ENCODE data around the gene PPEF1. TPM values are rescaled to one million over a fixed set of nuclear protein-coding genes. Genes with fewer than 3 reads are reported as not detected.
A peak's percentile ranks its signal among the peaks of the same experiment; 100 is the strongest.
"Not testable (repeated sequence)": the region's sequence is repeated elsewhere in the genome, so short reads cannot be mapped to it uniquely, and the experiment has no call there.

Gene PPEF1
- total RNA-seq, 1 donor from 2014 or later = 1.1 TPM

- no peak overlapping the region for H3K27ac Mint-ChIP-seq
- no peaks in the 10 kb centered on the region for H3K27me3 Mint-ChIP-seq
- no peak for TF ChIP-seq CTCF (IDR thresholded peaks at IDR 0.05; ENCODE audit: unreplicated experiment)
- DNase-seq (ENCODE audit: low spot score, unreplicated experiment) = no peak
- H3K9me3 Mint-ChIP-seq (ENCODE audit: low read depth) = peaks cover 17% of the 10 kb centered on the region
- H3K4me1 Mint-ChIP-seq (ENCODE audit: low read depth) = no peaks in the 10 kb centered on the region
- peaks cover 1% of the 10 kb centered on the region for H3K36me3 Mint-ChIP-seq (ENCODE audit: insufficient read depth)
- H3K4me3 Mint-ChIP-seq (ENCODE audit: low read depth) = no peak overlapping the region
Observed at GRCh38 chrX:18809641-18810040, 102.2 kb downstream of the PPEF1 start.

DNA sequence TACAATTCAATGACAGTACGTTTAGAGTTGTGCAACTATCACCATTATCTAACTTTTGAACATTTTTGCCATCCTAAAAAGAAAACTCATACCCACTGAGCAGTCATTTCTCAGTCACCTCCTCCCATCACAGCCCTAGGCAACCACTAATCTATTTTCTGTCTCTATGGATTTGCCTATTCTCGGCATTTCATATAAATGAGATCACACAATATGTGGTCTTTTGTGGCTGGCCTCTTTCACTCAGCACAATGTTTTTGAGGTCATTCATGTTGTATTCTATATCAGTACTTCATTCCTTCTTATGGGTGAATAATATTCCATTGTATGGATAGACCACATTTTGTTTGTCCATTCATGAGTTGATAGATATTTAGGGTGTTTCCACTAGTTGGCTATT lies 103.0 kb downstream of the PPEF1 start:
- no peak for TF ChIP-seq CTCF (IDR thresholded peaks at IDR 0.05; ENCODE audit: unreplicated experiment)
- H3K4me1 Mint-ChIP-seq (ENCODE audit: low read depth) = no peaks in the 10 kb centered on the region
- H3K4me3 Mint-ChIP-seq (ENCODE audit: low read depth) = no peak overlapping the region
- H3K27me3 Mint-ChIP-seq = no peaks in the 10 kb centered on the region
- peaks cover 1% of the 10 kb centered on the region for H3K36me3 Mint-ChIP-seq (ENCODE audit: insufficient read depth)
- no peak for DNase-seq (ENCODE audit: low spot score, unreplicated experiment)
- H3K9me3 Mint-ChIP-seq (ENCODE audit: low read depth) = peaks cover 23% of the 10 kb centered on the region
- no peak overlapping the region for H3K27ac Mint-ChIP-seq

DNA sequence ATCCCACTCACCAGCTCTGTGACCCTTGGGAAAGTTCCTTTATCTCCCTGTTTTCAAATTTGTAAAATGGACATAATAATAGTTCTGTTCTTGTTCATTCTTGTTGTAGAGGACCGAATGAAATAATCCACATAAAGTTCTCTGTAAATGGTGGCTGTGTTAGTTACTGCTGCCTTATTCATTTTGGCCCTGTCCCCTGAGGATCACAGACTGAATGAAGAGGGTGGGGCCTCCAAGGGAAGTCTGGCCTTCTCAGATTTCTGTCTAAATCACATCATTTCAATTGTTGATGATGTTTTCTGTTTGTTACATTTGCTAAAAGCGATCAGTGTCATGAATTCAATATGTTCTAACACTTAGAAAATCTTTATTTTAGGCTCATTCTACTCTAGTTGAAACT lies 117.9 kb downstream of the PPEF1 start:
- no peak for TF ChIP-seq CTCF (IDR thresholded peaks at IDR 0.05; ENCODE audit: unreplicated experiment)
- Mint-ChIP-seq H3K9me3 (ENCODE audit: low read depth) (peaks cover 19% of the 10 kb centered on the region), H3K36me3 (ENCODE audit: insufficient read depth) (peaks cover 1% of the 10 kb centered on the region), H3K4me3 (ENCODE audit: low read depth) (no peak overlapping the region), H3K27me3 (no peaks in the 10 kb centered on the region), H3K27ac (no peak overlapping the region), H3K4me1 (ENCODE audit: low read depth) (peaks cover 1% of the 10 kb centered on the region)
- no peak for DNase-seq (ENCODE audit: low spot score, unreplicated experiment)

DNA sequence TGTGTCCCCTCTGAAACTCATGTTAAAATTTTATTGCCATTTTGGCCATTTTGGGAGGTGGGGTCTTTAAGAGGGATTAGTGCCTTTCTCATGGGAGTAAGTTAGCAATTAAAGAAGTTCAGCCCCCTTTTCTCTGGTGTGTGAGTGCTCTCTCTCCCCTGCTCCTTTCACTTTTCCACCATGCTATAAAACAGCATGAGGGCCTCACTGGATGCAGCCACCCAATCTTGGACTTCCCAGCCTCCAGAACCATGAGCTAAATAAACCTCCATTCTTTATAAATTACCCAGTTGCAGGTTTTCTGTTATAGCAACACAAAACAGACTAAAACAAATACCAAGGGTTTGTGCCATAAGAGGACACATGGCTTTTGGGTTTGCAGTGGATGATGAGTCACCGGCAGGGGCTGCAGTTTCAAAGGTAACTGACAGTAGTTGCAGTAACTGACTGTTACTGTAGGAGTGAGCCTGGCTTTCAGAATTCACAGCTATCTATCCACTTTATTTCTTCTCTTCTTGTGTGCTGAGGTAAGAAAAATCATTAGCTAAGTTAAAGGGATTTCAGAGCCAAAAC lies 121.5 kb downstream of the PPEF1 start:
- Mint-ChIP-seq H3K9me3 (ENCODE audit: low read depth) (peaks cover 19% of the 10 kb centered on the region), H3K4me3 (ENCODE audit: low read depth) (no peak overlapping the region), H3K27me3 (no peaks in the 10 kb centered on the region), H3K36me3 (ENCODE audit: insufficient read depth) (peaks cover 1% of the 10 kb centered on the region), H3K27ac (no peak overlapping the region), H3K4me1 (ENCODE audit: low read depth) (peaks cover 1% of the 10 kb centered on the region)
- DNase-seq (ENCODE audit: low spot score, unreplicated experiment) = no peak
- no peak for TF ChIP-seq CTCF (IDR thresholded peaks at IDR 0.05; ENCODE audit: unreplicated experiment)

DNA sequence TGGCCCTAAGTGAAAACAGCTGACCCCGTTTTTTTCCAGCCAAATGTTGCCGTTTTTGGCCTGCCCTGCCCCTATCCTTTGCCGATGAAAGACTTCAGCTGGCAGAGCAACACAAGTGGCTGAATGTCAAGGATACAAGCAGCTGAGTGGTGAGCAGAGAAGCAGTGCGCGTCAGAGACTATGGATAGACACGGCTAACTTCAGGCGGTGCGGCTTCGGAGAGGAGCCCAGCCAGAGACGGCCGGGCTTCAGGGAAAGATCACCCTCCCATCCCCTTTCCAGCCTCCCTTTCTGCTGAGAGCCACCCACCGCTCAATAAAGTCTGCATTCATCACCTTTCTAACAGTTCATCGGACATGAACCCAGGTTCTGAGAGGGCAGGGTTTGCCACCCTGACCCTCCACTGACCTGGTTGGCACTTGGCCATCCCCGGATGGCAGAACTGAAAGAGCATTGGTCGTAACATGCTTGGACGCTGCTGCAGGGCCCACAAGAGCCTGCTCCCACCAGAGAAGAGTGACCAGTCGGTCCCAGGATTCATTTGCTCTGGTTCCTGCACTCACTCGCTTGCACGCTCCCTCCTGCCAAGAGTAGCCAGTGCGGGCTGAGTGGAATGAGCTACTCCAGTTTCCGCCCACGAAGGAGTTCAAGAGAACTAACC lies 125.8 kb downstream of the PPEF1 start:
- no peak for TF ChIP-seq CTCF (IDR thresholded peaks at IDR 0.05; ENCODE audit: unreplicated experiment)
- no peaks in the 10 kb centered on the region for H3K27me3 Mint-ChIP-seq
- no peaks in the 10 kb centered on the region for H3K4me1 Mint-ChIP-seq (ENCODE audit: low read depth)
- peaks cover 1% of the 10 kb centered on the region for H3K36me3 Mint-ChIP-seq (ENCODE audit: insufficient read depth)
- no peak for DNase-seq (ENCODE audit: low spot score, unreplicated experiment)
- H3K27ac Mint-ChIP-seq = no peak overlapping the region
- no peak overlapping the region for H3K4me3 Mint-ChIP-seq (ENCODE audit: low read depth)
- H3K9me3 Mint-ChIP-seq (ENCODE audit: low read depth) = peaks cover 10% of the 10 kb centered on the region

- not testable (repeated sequence) for H3K4me3 Mint-ChIP-seq (ENCODE audit: low read depth); H3K27me3 Mint-ChIP-seq; H3K36me3 Mint-ChIP-seq (ENCODE audit: insufficient read depth); DNase-seq (ENCODE audit: low spot score, unreplicated experiment); H3K4me1 Mint-ChIP-seq (ENCODE audit: low read depth)
- Mint-ChIP-seq H3K27ac (peak overlapping the region; percentile 92), H3K9me3 (ENCODE audit: low read depth) (peaks cover 38% of the 10 kb centered on the region)
Observed at GRCh38 chrX:18847901-18848300, 140.5 kb downstream of the PPEF1 start.

All from progenitor cell of endocrine pancreas (in vitro differentiated cells).